WERI-Rb-1 (cell line): ENCODE results near the gene TMPRSS13.

Source experiments
- DNase-seq: peaks from one replicate; pipeline ENCODE4 v3.0.0-alpha.2; 2020
- H3K27ac ChIP-seq: fragments of 250-450 bp; sonication (Bioruptor Pico); 2 replicates; pipeline ENCODE4 v1.5.1; 2020; ENCODE audit warnings: mild to moderate bottlenecking, moderate library complexity
- H3K27me3 ChIP-seq: fragments of 250-450 bp; sonication (Bioruptor Pico); 2 replicates; pipeline ENCODE4 v1.5.1; 2021; ENCODE audit warnings: mild to moderate bottlenecking, low read depth, moderate library complexity; ENCODE audit not compliant: insufficient read depth, severe bottlenecking
- H3K36me3 ChIP-seq: fragments of 250-450 bp; sonication (Bioruptor Pico); 2 replicates; pipeline ENCODE4 v1.5.1; 2020; ENCODE audit warnings: mild to moderate bottlenecking, moderate library complexity
- H3K4me3 ChIP-seq: 2 replicates; pipeline ENCODE4 v1.5.1; 2011; ENCODE audit warnings: low read depth, mild to moderate bottlenecking, control low read depth, low read length
- H3K9me3 ChIP-seq: fragments of 250-450 bp; sonication (Bioruptor Pico); 2 replicates; pipeline ENCODE4 v1.5.1; 2021; ENCODE audit warnings: mild to moderate bottlenecking, moderate library complexity; ENCODE audit not compliant: severe bottlenecking
- CTCF ChIP-seq: IDR thresholded peaks from 2 replicates; pipeline ENCODE4 v1.5.1; 2011; ENCODE audit warnings: low read depth, mild to moderate bottlenecking, control low read depth, inconsistent platforms, low read length

TMPRSS13 gene

GRCh38 chr11:117973503-117973860, 44.3 kb upstream of the TMPRSS13 start:
- TF ChIP-seq CTCF = no peak
- DNase-seq = no peak
- Histone ChIP-seq H3K9me3 (no peaks in the 10 kb centered on the region), H3K27ac (no peak overlapping the region), H3K36me3 (no peaks in the 10 kb centered on the region), H3K27me3 (no peaks in the 10 kb centered on the region), H3K4me3 (no peak overlapping the region)

- no peak for DNase-seq
- H3K27me3 ChIP-seq = no peaks in the 10 kb centered on the region
- no peaks in the 10 kb centered on the region for H3K9me3 ChIP-seq
- TF ChIP-seq CTCF = no peak
- no peaks in the 10 kb centered on the region for H3K36me3 ChIP-seq
- no peak overlapping the region for H3K4me3 ChIP-seq
- no peak overlapping the region for H3K27ac ChIP-seq
Measured at GRCh38 chr11:117972629-117973502, 43.7 kb upstream of the TMPRSS13 start.

- H3K27ac ChIP-seq = no peak overlapping the region
- H3K27me3 ChIP-seq = no peaks in the 10 kb centered on the region
- no peaks in the 10 kb centered on the region for H3K36me3 ChIP-seq
- DNase-seq = no peak
- no peak overlapping the region for H3K4me3 ChIP-seq
- TF ChIP-seq CTCF = no peak
- H3K9me3 ChIP-seq = no peaks in the 10 kb centered on the region
Measured at GRCh38 chr11:117972044-117972443, 42.8 kb upstream of the TMPRSS13 start.

- no peaks in the 10 kb centered on the region for H3K27me3 ChIP-seq
- TF ChIP-seq CTCF = no peak
- no peaks in the 10 kb centered on the region for H3K36me3 ChIP-seq
- DNase-seq = no peak
- H3K27ac ChIP-seq = no peak overlapping the region
- no peak overlapping the region for H3K4me3 ChIP-seq
- H3K9me3 ChIP-seq = no peaks in the 10 kb centered on the region
Measured at GRCh38 chr11:117970400-117971024, 41.3 kb upstream of the TMPRSS13 start.

- Histone ChIP-seq H3K27me3 (no peaks in the 10 kb centered on the region), H3K9me3 (no peaks in the 10 kb centered on the region), H3K36me3 (no peaks in the 10 kb centered on the region), H3K27ac (no peak overlapping the region), H3K4me3 (no peak overlapping the region)
- DNase-seq = no peak
- TF ChIP-seq CTCF = no peak
Measured at GRCh38 chr11:117969160-117969991, 40.2 kb upstream of the TMPRSS13 start.
